ENCODE data around the gene SALL1.

The SALL1 gene

GRCh38 chr16:51150888-51151320, at the start of gene SALL1:
TSS of gene SALL1 (minus strand) at chr16:51151270. CDS start at chr16:51151241, 29 bp downstream.
- in situ Hi-C loops (cut with MboI; ENCODE audit: low sequenced_read_pairs) = no loop called here

GRCh38 chr16:51200793-51201192, 49.7 kb upstream of the SALL1 start:
- in situ Hi-C loops (cut with MboI; ENCODE audit: low sequenced_read_pairs) = no loop called here

- in situ Hi-C loops (cut with MboI; ENCODE audit: low sequenced_read_pairs) = no loop called here
Measured at GRCh38 chr16:51197953-51198748, 47.1 kb upstream of the SALL1 start.

GRCh38 chr16:51193879-51194278, 42.8 kb upstream of the SALL1 start:
- in situ Hi-C loops (cut with MboI; ENCODE audit: low sequenced_read_pairs) = no loop called here

- in situ Hi-C loops (cut with MboI; ENCODE audit: low sequenced_read_pairs) = no loop called here
Measured at GRCh38 chr16:51184702-51185433, 33.8 kb upstream of the SALL1 start.

GRCh38 chr16:51181503-51181811, 30.4 kb upstream of the SALL1 start:
- in situ Hi-C loops (cut with MboI; ENCODE audit: low sequenced_read_pairs) = no loop called here

- in situ Hi-C loops (cut with MboI; ENCODE audit: low sequenced_read_pairs) = no loop called here
Measured at GRCh38 chr16:51180719-51181502, 29.8 kb upstream of the SALL1 start.

GRCh38 chr16:51175081-51175480, 24.0 kb upstream of the SALL1 start:
- in situ Hi-C loops (cut with MboI; ENCODE audit: low sequenced_read_pairs) = no loop called here

GRCh38 chr16:51172368-51172767, 21.3 kb upstream of the SALL1 start:
- in situ Hi-C loops (cut with MboI; ENCODE audit: low sequenced_read_pairs) = no loop called here

GRCh38 chr16:51168755-51169154, 17.7 kb upstream of the SALL1 start:
- in situ Hi-C loops (cut with MboI; ENCODE audit: low sequenced_read_pairs) = no loop called here

- in situ Hi-C loops (cut with MboI; ENCODE audit: low sequenced_read_pairs) = no loop called here
Measured at GRCh38 chr16:51167170-51167895, 16.3 kb upstream of the SALL1 start.

GRCh38 chr16:51166541-51166940, 15.5 kb upstream of the SALL1 start:
- in situ Hi-C loops (cut with MboI; ENCODE audit: low sequenced_read_pairs) = no loop called here

GRCh38 chr16:51166091-51166490, 15.0 kb upstream of the SALL1 start:
- in situ Hi-C loops (cut with MboI; ENCODE audit: low sequenced_read_pairs) = no loop called here

GRCh38 chr16:51165043-51165442, 14.0 kb upstream of the SALL1 start:
- in situ Hi-C loops (cut with MboI; ENCODE audit: low sequenced_read_pairs) = no loop called here

- in situ Hi-C loops (cut with MboI; ENCODE audit: low sequenced_read_pairs) = no loop called here
Measured at GRCh38 chr16:51164574-51164973, 13.5 kb upstream of the SALL1 start.

GRCh38 chr16:51163894-51164566, 13.0 kb upstream of the SALL1 start:
- in situ Hi-C loops (cut with MboI; ENCODE audit: low sequenced_read_pairs) = no loop called here

GRCh38 chr16:51163366-51163765, 12.3 kb upstream of the SALL1 start:
- in situ Hi-C loops (cut with MboI; ENCODE audit: low sequenced_read_pairs) = no loop called here

GRCh38 chr16:51161440-51162195, 10.5 kb upstream of the SALL1 start:
- in situ Hi-C loops (cut with MboI; ENCODE audit: low sequenced_read_pairs) = no loop called here

GRCh38 chr16:51159865-51160264, 8.8 kb upstream of the SALL1 start:
- in situ Hi-C loops (cut with MboI; ENCODE audit: low sequenced_read_pairs) = no loop called here

GRCh38 chr16:51159296-51159695, 8.2 kb upstream of the SALL1 start:
- in situ Hi-C loops (cut with MboI; ENCODE audit: low sequenced_read_pairs) = no loop called here
